ENCODE data around the gene FIBP. TPM values are rescaled to one million over a fixed set of nuclear protein-coding genes. Genes with fewer than 3 reads are reported as not detected.

The FIBP gene
- total and polyA plus RNA-seq, 2 of the 8 experiments (the other 6 are each of a cell fraction or from before 2014, with no cell fraction given): 74.3 to 173 TPM

DNA sequence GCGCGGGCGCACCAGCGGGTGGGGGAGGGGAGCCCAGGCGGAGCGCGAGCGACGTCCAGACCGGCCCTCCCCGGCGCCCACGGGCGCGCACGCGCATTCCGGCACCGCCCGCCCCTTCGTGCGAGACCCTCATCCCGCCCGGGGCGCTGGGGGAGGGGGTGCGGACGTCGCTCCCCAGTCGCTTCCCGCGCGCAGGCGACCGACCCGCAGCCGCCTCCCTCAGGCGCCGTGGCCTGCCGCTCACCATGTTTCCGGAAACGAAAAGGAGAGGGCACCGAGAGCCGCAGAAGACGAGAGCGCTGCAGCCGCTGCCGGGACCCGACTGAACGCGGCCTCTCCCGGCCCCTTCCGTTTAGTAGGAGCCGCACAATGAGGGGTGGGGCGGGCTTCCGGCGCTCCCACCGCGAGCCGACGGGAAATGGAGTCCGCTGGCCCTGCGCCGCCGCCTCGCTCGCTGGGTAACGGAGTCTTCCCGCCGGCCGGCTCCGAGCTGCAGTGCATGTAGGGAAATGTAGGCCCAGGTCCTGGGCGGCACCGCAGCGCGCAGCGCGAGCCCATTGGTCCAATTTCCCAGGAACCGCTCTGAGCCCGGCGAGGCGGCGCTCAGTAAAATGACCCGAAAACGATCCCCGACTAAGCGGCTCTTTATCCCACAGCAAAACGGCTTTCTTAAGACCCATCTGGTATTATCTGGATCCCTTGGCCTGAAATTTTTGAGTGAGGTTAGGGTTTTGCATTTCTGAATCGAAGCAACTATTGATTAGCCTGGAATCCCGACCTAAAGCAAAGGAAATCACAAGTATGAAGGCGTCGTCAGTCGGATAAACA, 30.2 kb downstream of the FIBP start, which contains the start of gene CFL1 (continued):
- TF ChIP-seq, protein P1, sequence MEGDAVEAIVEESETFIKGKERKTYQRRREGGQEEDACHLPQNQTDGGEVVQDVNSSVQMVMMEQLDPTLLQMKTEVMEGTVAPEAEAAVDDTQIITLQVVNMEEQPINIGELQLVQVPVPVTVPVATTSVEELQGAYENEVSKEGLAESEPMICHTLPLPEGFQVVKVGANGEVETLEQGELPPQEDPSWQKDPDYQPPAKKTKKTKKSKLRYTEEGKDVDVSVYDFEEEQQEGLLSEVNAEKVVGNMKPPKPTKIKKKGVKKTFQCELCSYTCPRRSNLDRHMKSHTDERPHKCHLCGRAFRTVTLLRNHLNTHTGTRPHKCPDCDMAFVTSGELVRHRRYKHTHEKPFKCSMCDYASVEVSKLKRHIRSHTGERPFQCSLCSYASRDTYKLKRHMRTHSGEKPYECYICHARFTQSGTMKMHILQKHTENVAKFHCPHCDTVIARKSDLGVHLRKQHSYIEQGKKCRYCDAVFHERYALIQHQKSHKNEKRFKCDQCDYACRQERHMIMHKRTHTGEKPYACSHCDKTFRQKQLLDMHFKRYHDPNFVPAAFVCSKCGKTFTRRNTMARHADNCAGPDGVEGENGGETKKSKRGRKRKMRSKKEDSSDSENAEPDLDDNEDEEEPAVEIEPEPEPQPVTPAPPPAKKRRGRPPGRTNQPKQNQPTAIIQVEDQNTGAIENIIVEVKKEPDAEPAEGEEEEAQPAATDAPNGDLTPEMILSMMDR (IDR thresholded peaks at IDR 0.05; ENCODE audit: control extremely low read depth in 1 of 3, insufficient read depth in 1 of 3, low read depth in 1 of 3, low read length in 3 of 3): no peak
- TF ChIP-seq KDM1A (IDR thresholded peaks at IDR 0.05; ENCODE audit: borderline replicate concordance, low read length) (no peak), JUND (IDR thresholded peaks at IDR 0.05; ENCODE audit: low read length) (0 out of 2 replicates have a peak, but pooled peaks have one; percentile 15), CTBP2 (IDR thresholded peaks at IDR 0.05; ENCODE audit: borderline replicate concordance, insufficient read depth, insufficient read length, low read length) (no peak), KDM5A (IDR thresholded peaks at IDR 0.05; ENCODE audit: low read length) (no peak), ASH2L (IDR thresholded peaks at IDR 0.05; ENCODE audit: low read length) (no peak), SUZ12 (IDR thresholded peaks at IDR 0.05; ENCODE audit: low read length) (no peak), TAF1 (IDR thresholded peaks at IDR 0.05; ENCODE audit: low read depth, low read length) (peak; percentile 100), JUN (IDR thresholded peaks at IDR 0.05; ENCODE audit: low read depth, low read length) (no peak), FOSL1 (IDR thresholded peaks at IDR 0.05; ENCODE audit: insufficient read depth, low read depth, low read length) (no peak)
